ENCODE measurements around the gene SLC22A14.

GRCh38 chr3:38325256-38325655 is 43.2 kb downstream of the SLC22A14 start:
- TF ChIP-seq CTCF (IDR thresholded peaks at IDR 0.05 in 2 of 3, conservative IDR thresholded peaks at IDR 0.05 in 1 of 3; ENCODE audit: control insufficient read depth in 2 of 3, extremely low read depth in 1 of 3, insufficient read depth in 1 of 3, low read depth in 3 of 3, low read length in 3 of 3) (no peak), RAD21 (IDR thresholded peaks at IDR 0.05; ENCODE audit: insufficient read depth, low read depth, low read length) (no peak), TAF1 (IDR thresholded peaks at IDR 0.05; ENCODE audit: borderline replicate concordance, low read depth, low read length) (no peak), FOXM1 (IDR thresholded peaks at IDR 0.05; ENCODE audit: low read depth, low read length) (no peak), HDAC2 (IDR thresholded peaks at IDR 0.05) (no peak), CUX1 (IDR thresholded peaks at IDR 0.05; ENCODE audit: insufficient replicate concordance, low read depth, low read length) (no peak), CBX5 (IDR thresholded peaks at IDR 0.05; ENCODE audit: low read depth) (no peak), SIN3A (IDR thresholded peaks at IDR 0.05; ENCODE audit: low read depth, low read length) (no peak), ASH2L (IDR thresholded peaks at IDR 0.05; ENCODE audit: borderline replicate concordance, low read depth) (no peak), SPI1 (IDR thresholded peaks at IDR 0.05; ENCODE audit: borderline replicate concordance, insufficient read depth, low read depth, low read length) (no peak)
